Neutrophil (primary cell): ENCODE data around the gene MND1.
A peak's percentile ranks its signal among the peaks of the same experiment; 100 is the strongest.

ENCODE experiments used
- H3K27ac ChIP-seq: fragments of 200-600 bp; sonication (generic); 2 replicates; pipeline ENCODE4 v1.5.1; 2016; ENCODE audit warnings: mild to moderate bottlenecking, moderate library complexity
- H3K27me3 ChIP-seq: fragments of 200-600 bp; sonication (generic); 2 replicates; pipeline ENCODE4 v1.6.0; 2016; ENCODE audit warnings: mild to moderate bottlenecking
- H3K36me3 ChIP-seq: fragments of 200-600 bp; sonication (generic); 2 replicates; pipeline ENCODE4 v1.5.1; 2017
- H3K4me1 ChIP-seq, 2 experiments: fragments of 200-600 bp in 1 of 2; sonication (generic) in 1 of 2; 1 replicate in 1 of 2; 2 replicates in 1 of 2; pipeline versions ENCODE4 v1.5.1 to v1.6.1; 2013 to 2016; ENCODE audit warnings: low read depth in 1 of 2, low read length in 1 of 2, mild to moderate bottlenecking in 1 of 2, moderate library complexity in 1 of 2; ENCODE audit not compliant: control insufficient read depth in 1 of 2, insufficient read depth in 1 of 2
- H3K4me3 ChIP-seq, 2 experiments: fragments of 200-600 bp in 1 of 2; sonication (generic) in 1 of 2; 1 replicate in 1 of 2; 2 replicates in 1 of 2; pipeline ENCODE4 v1.5.1; 2013 to 2016; ENCODE audit warnings: low read depth in 1 of 2, low read length in 1 of 2, mild to moderate bottlenecking in 1 of 2, moderate library complexity in 1 of 2
- H3K9me3 ChIP-seq: fragments of 200-600 bp; sonication (generic); 2 replicates; pipeline ENCODE4 v1.5.1; 2016
- TF ChIP-seq, protein P1 (sequence below): fragments of 200-600 bp; sonication (generic); IDR thresholded peaks from 2 replicates; pipeline ENCODE4 v1.5.1; 2016; ENCODE audit warnings: antibody characterized with exemption

Gene MND1

GRCh38 chr4:153434190-153434589 lies 89.7 kb downstream of the MND1 start:
- H3K4me1 ChIP-seq = peaks cover 28% of the 10 kb centered on the region in 2 experiments
- H3K27ac ChIP-seq = peak overlapping the region; percentile 89
- no peaks in the 10 kb centered on the region for H3K36me3 ChIP-seq
- TF ChIP-seq, protein P1, sequence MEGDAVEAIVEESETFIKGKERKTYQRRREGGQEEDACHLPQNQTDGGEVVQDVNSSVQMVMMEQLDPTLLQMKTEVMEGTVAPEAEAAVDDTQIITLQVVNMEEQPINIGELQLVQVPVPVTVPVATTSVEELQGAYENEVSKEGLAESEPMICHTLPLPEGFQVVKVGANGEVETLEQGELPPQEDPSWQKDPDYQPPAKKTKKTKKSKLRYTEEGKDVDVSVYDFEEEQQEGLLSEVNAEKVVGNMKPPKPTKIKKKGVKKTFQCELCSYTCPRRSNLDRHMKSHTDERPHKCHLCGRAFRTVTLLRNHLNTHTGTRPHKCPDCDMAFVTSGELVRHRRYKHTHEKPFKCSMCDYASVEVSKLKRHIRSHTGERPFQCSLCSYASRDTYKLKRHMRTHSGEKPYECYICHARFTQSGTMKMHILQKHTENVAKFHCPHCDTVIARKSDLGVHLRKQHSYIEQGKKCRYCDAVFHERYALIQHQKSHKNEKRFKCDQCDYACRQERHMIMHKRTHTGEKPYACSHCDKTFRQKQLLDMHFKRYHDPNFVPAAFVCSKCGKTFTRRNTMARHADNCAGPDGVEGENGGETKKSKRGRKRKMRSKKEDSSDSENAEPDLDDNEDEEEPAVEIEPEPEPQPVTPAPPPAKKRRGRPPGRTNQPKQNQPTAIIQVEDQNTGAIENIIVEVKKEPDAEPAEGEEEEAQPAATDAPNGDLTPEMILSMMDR = no peak
- H3K27me3 ChIP-seq = no peaks in the 10 kb centered on the region
- H3K4me3 ChIP-seq = peak overlapping the region; percentile 59 to 71
- H3K9me3 ChIP-seq = no peaks in the 10 kb centered on the region

GRCh38 chr4:153438916-153439756 lies 94.6 kb downstream of the MND1 start:
- Histone ChIP-seq H3K27me3 (no peaks in the 10 kb centered on the region), H3K27ac (no peak overlapping the region), H3K36me3 (no peaks in the 10 kb centered on the region), H3K4me1 (peaks cover 10 to 11% of the 10 kb centered on the region in 2 experiments), H3K4me3 (no peak overlapping the region), H3K9me3 (no peaks in the 10 kb centered on the region)
- TF ChIP-seq, protein P1 = no peak

DNA sequence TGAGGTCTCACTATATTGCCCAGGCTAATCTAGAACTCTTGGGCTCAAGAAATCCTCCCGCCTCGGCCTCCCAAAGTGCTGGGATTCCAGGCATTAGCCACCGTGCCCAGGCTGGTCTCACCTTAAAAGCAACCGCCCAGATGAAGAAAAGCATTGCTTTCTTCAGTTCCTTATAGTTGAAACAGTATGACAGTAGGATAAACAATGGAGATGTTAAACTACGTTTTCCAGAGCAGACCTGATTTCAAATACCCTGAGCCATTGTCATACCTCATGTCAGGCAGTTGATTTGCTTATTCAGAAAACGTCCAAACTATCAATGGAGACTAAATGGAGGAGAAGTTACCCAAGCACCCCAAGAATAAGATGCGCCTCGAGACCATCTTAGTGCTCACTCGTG lies 95.3 kb downstream of the MND1 start:
- Histone ChIP-seq H3K27me3 (no peaks in the 10 kb centered on the region), H3K27ac (no peak overlapping the region), H3K9me3 (no peaks in the 10 kb centered on the region), H3K4me3 (no peak overlapping the region), H3K36me3 (no peaks in the 10 kb centered on the region), H3K4me1 (peaks cover 6% of the 10 kb centered on the region in 2 experiments)
- TF ChIP-seq, protein P1 = no peak

- TF ChIP-seq, protein P1 = no peak
- no peak overlapping the region for H3K4me3 ChIP-seq
- H3K27me3 ChIP-seq = no peaks in the 10 kb centered on the region
- H3K9me3 ChIP-seq = no peaks in the 10 kb centered on the region
- H3K4me1 ChIP-seq = peaks cover 6% of the 10 kb centered on the region in 2 experiments
- H3K27ac ChIP-seq = no peak overlapping the region
- no peaks in the 10 kb centered on the region for H3K36me3 ChIP-seq
Measured at GRCh38 chr4:153440475-153440874, 96.0 kb downstream of the MND1 start.

DNA sequence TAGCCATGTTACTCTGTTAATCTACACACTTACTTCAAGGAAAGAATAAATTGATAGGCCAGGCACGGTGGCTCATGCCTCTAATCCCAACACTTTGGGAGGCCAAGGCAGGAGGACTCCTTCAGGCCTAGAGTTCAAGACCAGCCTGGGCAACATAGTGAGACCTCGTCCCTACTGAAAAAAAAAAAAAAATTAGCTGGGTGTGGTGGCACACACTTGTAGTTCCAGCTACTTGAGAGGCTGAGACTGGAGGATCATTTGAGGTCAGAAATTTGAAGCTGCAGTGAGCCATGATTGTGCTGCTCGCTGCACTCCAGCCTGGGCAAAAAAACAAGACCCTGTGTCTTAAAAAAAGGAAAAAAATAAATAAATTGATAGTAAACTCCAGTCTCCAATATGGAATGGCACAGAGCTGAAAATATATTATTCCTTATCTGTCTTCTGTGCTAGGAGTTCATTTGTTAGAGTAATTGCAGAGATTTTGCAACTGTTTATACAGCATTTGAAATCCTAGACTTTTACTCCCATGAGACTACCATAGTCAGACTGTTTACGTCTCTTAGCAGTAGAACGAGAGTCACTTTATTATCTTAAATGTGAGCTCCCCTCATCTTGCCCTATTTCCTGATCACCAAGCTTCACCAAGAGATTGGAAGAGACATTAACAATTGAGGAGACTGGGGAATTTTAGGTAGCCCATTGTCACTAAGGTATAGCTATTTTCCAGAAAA lies 102.9 kb downstream of the MND1 start:
- Histone ChIP-seq H3K4me1 (peaks cover 37 to 42% of the 10 kb centered on the region in 2 experiments), H3K4me3 (no peak overlapping the region), H3K9me3 (no peaks in the 10 kb centered on the region), H3K27me3 (no peaks in the 10 kb centered on the region), H3K27ac (no peak overlapping the region), H3K36me3 (no peaks in the 10 kb centered on the region)
- TF ChIP-seq, protein P1 = no peak
